HepG2 (cell line): Measurements from ENCODE around the gene HAUS7. TPM values are rescaled to one million over a fixed set of nuclear protein-coding genes. Genes with fewer than 3 reads are reported as not detected.

Experiments
- ATAC-seq: fragments of 200-7000 bp; cut with Tn5 transposase; 3 replicates; pipeline ENCODE4 v1.9.1; 2020; ENCODE audit warnings: mild to moderate bottlenecking, moderate library complexity
- BruUV-seq: library from RNA; stranded (reverse); fragments of 400-500 nt; replicated peaks from 2 replicates; lab custom pipeline; 2021; lab: Mats Ljungman, UMichigan
- CTCF ChIA-PET: fragments of 300-600 bp; formaldehyde crosslinking; extraction: SDS; loops from one replicate; lab custom pipeline; 2021; ENCODE audit warnings: low total read pairs, inconsistent platforms, low intra/inter-chr PET ratio; lab: Yijun Ruan, JAX
- POLR2A ChIA-PET: fragments of 350-600 bp; sonication (Branson Sonifier 250); formaldehyde crosslinking; loops from one replicate; lab custom pipeline; 2020; ENCODE audit warnings: antibody characterized with exemption, inconsistent platforms; lab: Yijun Ruan, JAX
- DNase-seq: peaks from one replicate; pipeline ENCODE4 v3.0.0-alpha.2; 2015; ENCODE audit warnings: low spot score
- FAIRE-seq: peaks from 3 replicates; lab custom pipeline; 2011; peaks lifted over from hg19 to GRCh38; lab: Jason Lieb, UNC
- H2AFZ ChIP-seq: one replicate; pipeline ENCODE4 v1.6.1; 2011; ENCODE audit warnings: low read length, inconsistent platforms
- H3K27ac ChIP-seq: fragments of 300-600 bp; 3 replicates; pipeline ENCODE4 v1.8.0; 2011; ENCODE audit warnings: mixed run types, mild to moderate bottlenecking, mixed read lengths, low read length, inconsistent platforms; ENCODE audit not compliant: insufficient read depth; ENCODE audit errors: extremely low read length
- H3K27me3 ChIP-seq, 2 experiments: fragments of 200-600 bp in 1 of 2; 2 replicates in 1 of 2; 3 replicates in 1 of 2; pipeline versions ENCODE4 v1.6.0 to v1.8.0; 2011; ENCODE audit warnings: low read length in 2 of 2, mild to moderate bottlenecking in 2 of 2, moderate library complexity in 2 of 2, inconsistent platforms in 1 of 2; ENCODE audit not compliant: insufficient read depth in 2 of 2, control insufficient read depth in 1 of 2
- H3K36me3 ChIP-seq, 2 experiments: fragments of 200-600 bp in 1 of 2; replicated peaks in 1 of 2; 2 replicates in 1 of 2; 3 replicates in 1 of 2; pipeline versions ENCODE4 v1.5.1 to v1.8.0; 2011; ENCODE audit warnings: low read length in 2 of 2, inconsistent platforms in 1 of 2; ENCODE audit not compliant: insufficient read depth in 2 of 2, control insufficient read depth in 1 of 2
- H3K4me1 ChIP-seq: 2 replicates; pipeline ENCODE4 v1.5.1; 2012; ENCODE audit warnings: low read length, inconsistent platforms; ENCODE audit not compliant: insufficient read depth
- H3K4me2 ChIP-seq: 2 replicates; pipeline ENCODE4 v1.6.0; 2011; ENCODE audit warnings: low read depth, low read length, inconsistent platforms
- H3K4me3 ChIP-seq, 3 experiments: fragments of 200-600 bp in 1 of 3; sonication (generic), shearing (Covaris generic) in 1 of 3; replicated peaks in 1 of 3; 2 replicates each; pipeline ENCODE4 v1.5.1; 2011 to 2016; ENCODE audit warnings: low read length in 3 of 3, inconsistent platforms in 2 of 3, low read depth in 2 of 3, mild to moderate bottlenecking in 2 of 3, control low read depth in 1 of 3, mixed read lengths in 1 of 3; ENCODE audit not compliant: insufficient read depth in 1 of 3
- H3K79me2 ChIP-seq: one replicate; pipeline ENCODE4 v1.6.1; 2011; ENCODE audit warnings: low read length, inconsistent platforms; ENCODE audit not compliant: insufficient read depth
- H3K9ac ChIP-seq: 2 replicates; pipeline ENCODE4 v1.6.0; 2011; ENCODE audit warnings: mild to moderate bottlenecking, low read depth, low read length, inconsistent platforms; ENCODE audit not compliant: insufficient read depth
- H3K9me3 ChIP-seq: 2 replicates; pipeline ENCODE4 v1.5.1; 2012; ENCODE audit warnings: mild to moderate bottlenecking, low read length
- H4K20me1 ChIP-seq: 2 replicates; pipeline ENCODE4 v1.6.0; 2011; ENCODE audit warnings: inconsistent platforms, mild to moderate bottlenecking, low read length, moderate library complexity; ENCODE audit not compliant: insufficient read depth
- ATRX ChIP-seq: sonication (generic); formaldehyde crosslinking; IDR thresholded peaks from 2 replicates; pipeline ENCODE4 v1.4.0; 2020; ENCODE audit warnings: missing genetic modification reagents, borderline replicate concordance
- DNMT1 ChIP-seq: sonication (generic); formaldehyde crosslinking; IDR thresholded peaks from 2 replicates; pipeline ENCODE4 v1.5.1; 2020; ENCODE audit warnings: mild to moderate bottlenecking, missing genetic modification reagents
- FLYWCH1 ChIP-seq: sonication (generic); formaldehyde crosslinking; IDR thresholded peaks from 2 replicates; pipeline ENCODE4 v1.8.1; 2023; ENCODE audit warnings: mild to moderate bottlenecking, missing genetic modification reagents
- HHEX ChIP-seq: IDR thresholded peaks from 2 replicates; pipeline ENCODE4 v1.6.1; 2016; ENCODE audit warnings: control low read depth
- HMG20A ChIP-seq: IDR thresholded peaks from 2 replicates; pipeline ENCODE4 v1.6.1; 2016; ENCODE audit warnings: borderline replicate concordance
- IRF2 ChIP-seq: IDR thresholded peaks from 2 replicates; pipeline ENCODE4 v1.6.1; 2018; ENCODE audit warnings: missing genetic modification reagents, missing compliant biosample characterization
- KDM5A ChIP-seq: fragments of 200-600 bp; sonication (generic); IDR thresholded peaks from 2 replicates; pipeline ENCODE4 v1.7.0; 2018; ENCODE audit warnings: antibody characterized with exemption, mild to moderate bottlenecking, low read length, borderline replicate concordance
- MAFK ChIP-seq, 2 experiments: IDR thresholded peaks in 1 of 2; conservative IDR thresholded peaks in 1 of 2; 2 replicates each; pipeline ENCODE4 v1.6.1; 2011; ENCODE audit warnings: improper control_type of control experiment in 2 of 2, low read length in 2 of 2
- NR2C2 ChIP-seq: sonication (generic); formaldehyde crosslinking; IDR thresholded peaks from 2 replicates; pipeline ENCODE4 v1.4.0; 2020; ENCODE audit warnings: missing genetic modification reagents, mild to moderate bottlenecking, moderate library complexity, borderline replicate concordance
- NR2F2 ChIP-seq: IDR thresholded peaks from 2 replicates; pipeline ENCODE4 v1.6.1; 2012; ENCODE audit warnings: low read depth, inconsistent platforms, borderline replicate concordance
- RAD51 ChIP-seq: fragments of 450-650 bp; IDR thresholded peaks from 2 replicates; pipeline ENCODE4 v1.6.1; 2016; ENCODE audit warnings: borderline replicate concordance
- SMC3 ChIP-seq: IDR thresholded peaks from 2 replicates; pipeline ENCODE4 v1.6.1; 2011; ENCODE audit warnings: low read length, improper control_type of control experiment
- TMF1 ChIP-seq: sonication (generic); formaldehyde crosslinking; IDR thresholded peaks from 2 replicates; pipeline ENCODE4 v1.8.1; 2022; ENCODE audit warnings: low read depth, missing genetic modification reagents
- ZFP36L1 ChIP-seq: sonication (generic); formaldehyde crosslinking; IDR thresholded peaks from 2 replicates; pipeline ENCODE4 v1.8.0; 2022; ENCODE audit warnings: mild to moderate bottlenecking, missing genetic modification reagents, moderate library complexity
- ZNF101 ChIP-seq: sonication (generic); formaldehyde crosslinking; IDR thresholded peaks from 2 replicates; pipeline ENCODE4 v1.4.0; 2020; ENCODE audit warnings: mild to moderate bottlenecking, low read depth, missing genetic modification reagents, borderline replicate concordance
- ZNF567 ChIP-seq: sonication (generic); formaldehyde crosslinking; IDR thresholded peaks from 2 replicates; pipeline ENCODE4 v1.8.1; 2023; ENCODE audit warnings: mild to moderate bottlenecking, missing genetic modification reagents, borderline replicate concordance
- ZNF747 ChIP-seq: sonication (generic); formaldehyde crosslinking; IDR thresholded peaks from 2 replicates; pipeline ENCODE4 v1.8.1; 2023; ENCODE audit warnings: missing genetic modification reagents, mild to moderate bottlenecking, borderline replicate concordance
- ZSCAN9 ChIP-seq: IDR thresholded peaks from 2 replicates; pipeline ENCODE4 v1.6.1; 2016; ENCODE audit warnings: borderline replicate concordance
- WGBS: methylation state at CpG from one replicate; pipeline ENCODE4 v1.1.6; 2017; ENCODE audit warnings: low lambda C conversion rate; 5-methylcytosine and 5-hydroxymethylcytosine counted together
- in situ Hi-C: cut with HindIII; loops from 2 replicates; pipeline ENCODE4 v1.10.0; 2017; ENCODE audit warnings: low pct_unique_long_range_greater_than_20kb; ENCODE audit not compliant: extremely low pct_ligation_motif_present
- intact Hi-C: fragments of 100-400 bp; cut with micrococcal nuclease; formaldehyde crosslinking; loops from one replicate; pipeline ENCODE4 v1.10.0; 2022; ENCODE audit not compliant: unreplicated experiment
- polyA plus RNA-seq, 8 experiments: library from polyadenylated mRNA; depleted of rRNA in 3 of 8; stranded (reverse) in 7 of 8; unstranded in 1 of 8; fragments of >200 nt; fragmentation: Illumina TruSeq in 4 of 8; extraction: Trizol in 4 of 8; gene quantifications; 2 replicates each; pipeline versions ENCODE4 v1.2.1 to v1.2.3, GENCODE V29; 2011 to 2016; ENCODE audit warnings: low read depth in 4 of 8, missing spikeins in 1 of 8, mixed read lengths in 1 of 8; ENCODE audit not compliant: insufficient read depth in 1 of 8
- total RNA-seq, 5 experiments: library from RNA; depleted of rRNA; stranded (reverse); fragments of >200 nt; fragmentation: Illumina TruSeq; extraction: Trizol; gene quantifications; 2 replicates each; pipeline ENCODE4 v1.2.3, GENCODE V29; 2016; ENCODE audit warnings: low read depth in 1 of 5
- TF ChIP-seq, protein P1 (sequence below): sonication (generic); formaldehyde crosslinking; IDR thresholded peaks from 2 replicates; pipeline ENCODE4 v1.4.0; 2020; ENCODE audit warnings: missing genetic modification reagents

HAUS7 gene
- total and polyA plus RNA-seq, 2 of the 13 experiments (the other 11 are each of a cell fraction or from before 2014, with no cell fraction given) = 10.9 to 42.4 TPM

DNA sequence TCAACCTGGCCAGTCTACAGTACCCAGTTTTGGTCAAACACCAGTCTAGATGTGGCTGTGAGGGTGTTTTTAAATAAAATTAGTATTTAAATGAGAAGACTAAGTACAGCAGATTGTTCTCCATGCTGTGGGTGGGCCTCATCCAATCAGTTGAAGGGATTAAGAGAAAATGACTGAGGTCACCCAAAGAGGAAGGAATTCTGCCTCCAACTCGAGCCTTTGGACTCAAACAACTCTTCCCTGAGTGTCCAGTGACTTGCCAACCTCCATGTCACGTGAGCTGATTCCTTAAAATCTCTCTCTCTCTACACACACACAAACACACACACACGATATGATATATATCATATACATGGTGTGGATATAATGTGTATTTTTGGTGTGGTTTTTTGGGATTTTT is 34.5 kb downstream of the HAUS7 start:
- ATAC-seq (no peak), DNase-seq (no peak), FAIRE-seq (no peak)
- POLR2A ChIA-PET = no interaction called here
- H3K36me3 ChIP-seq = no peaks in the 10 kb centered on the region
- CTCF ChIA-PET = no interaction called here
- H3K9ac ChIP-seq = no peak overlapping the region
- no peak overlapping the region for H3K4me2 ChIP-seq
- no peak overlapping the region for H3K27ac ChIP-seq
- no peak overlapping the region for H2AFZ ChIP-seq
- no peaks in the 10 kb centered on the region; a peak in 1 of 5 replicates for H3K27me3 ChIP-seq
- H3K9me3 ChIP-seq = no peaks in the 10 kb centered on the region
- H4K20me1 ChIP-seq = no peaks in the 10 kb centered on the region
- BruUV-seq = no TSS peak
- no peak overlapping the region for H3K4me3 ChIP-seq
- intact Hi-C loops = no loop called here
- in situ Hi-C loops = no loop called here
- WGBS = 2% methylated on average over 3 of the region's 3 CpGs
- no peak for TF ChIP-seq IRF2 (CRISPR knock-in tag)
- TF ChIP-seq NR2F2 = no peak
- no peak for TF ChIP-seq RAD51
- H3K4me1 ChIP-seq = no peaks in the 10 kb centered on the region
- H3K79me2 ChIP-seq = no peaks in the 10 kb centered on the region

DNA sequence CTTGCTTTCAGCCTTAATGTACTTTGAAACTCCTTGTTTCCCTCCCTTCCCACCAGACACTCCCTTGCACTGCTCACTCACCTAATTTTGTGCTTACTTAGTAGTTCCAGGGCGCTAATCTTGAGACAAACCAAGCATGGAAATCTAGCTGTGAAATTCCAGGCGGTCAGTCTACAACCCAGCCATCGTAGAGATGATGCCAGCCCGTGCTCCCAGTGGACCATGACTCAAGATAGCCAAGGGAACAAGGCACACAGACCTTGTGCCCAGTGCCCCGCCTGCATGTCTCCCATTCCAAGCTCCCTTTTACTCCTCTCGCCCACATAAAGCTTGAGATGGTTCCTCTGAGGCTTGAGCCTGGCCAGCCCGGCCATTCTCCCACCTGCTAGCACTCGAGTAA is 35.6 kb downstream of the HAUS7 start:
- POLR2A ChIA-PET = no interaction called here
- no peak for ATAC-seq
- CTCF ChIA-PET = no interaction called here
- TF ChIP-seq FLYWCH1 = no peak
- no peak for TF ChIP-seq ZSCAN9 (CRISPR knock-in tag)
- no peak for TF ChIP-seq DNMT1 (CRISPR knock-in tag)
- no peak for TF ChIP-seq ZNF747
- TF ChIP-seq MAFK (conservative IDR thresholded peaks at IDR 0.05 in 1 of 2, IDR thresholded peaks at IDR 0.05 in 1 of 2; ENCODE audit: low read length in 2 of 2) = no peak
- TF ChIP-seq TMF1 (CRISPR knock-in tag) = no peak
- TF ChIP-seq, protein P1, sequence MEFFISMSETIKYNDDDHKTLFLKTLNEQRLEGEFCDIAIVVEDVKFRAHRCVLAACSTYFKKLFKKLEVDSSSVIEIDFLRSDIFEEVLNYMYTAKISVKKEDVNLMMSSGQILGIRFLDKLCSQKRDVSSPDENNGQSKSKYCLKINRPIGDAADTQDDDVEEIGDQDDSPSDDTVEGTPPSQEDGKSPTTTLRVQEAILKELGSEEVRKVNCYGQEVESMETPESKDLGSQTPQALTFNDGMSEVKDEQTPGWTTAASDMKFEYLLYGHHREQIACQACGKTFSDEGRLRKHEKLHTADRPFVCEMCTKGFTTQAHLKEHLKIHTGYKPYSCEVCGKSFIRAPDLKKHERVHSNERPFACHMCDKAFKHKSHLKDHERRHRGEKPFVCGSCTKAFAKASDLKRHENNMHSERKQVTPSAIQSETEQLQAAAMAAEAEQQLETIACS (CRISPR knock-in tag) = no peak
- no peak for TF ChIP-seq KDM5A
- no peak for TF ChIP-seq SMC3
- no peak for TF ChIP-seq ZNF101 (CRISPR knock-in tag)
- TF ChIP-seq HMG20A (CRISPR knock-in tag) = no peak
- TF ChIP-seq ZFP36L1 = no peak
- no peak for TF ChIP-seq NR2C2 (CRISPR knock-in tag)
- TF ChIP-seq ZNF567 (CRISPR knock-in tag) = no peak
- TF ChIP-seq ATRX = no peak
- no peak for TF ChIP-seq HHEX (CRISPR knock-in tag)
- Histone ChIP-seq H4K20me1 (no peaks in the 10 kb centered on the region), H3K27ac (no peak overlapping the region), H3K27me3 (no peaks in the 10 kb centered on the region; a peak in 1 of 5 replicates), H3K9me3 (no peaks in the 10 kb centered on the region), H3K79me2 (no peaks in the 10 kb centered on the region), H3K36me3 (no peaks in the 10 kb centered on the region), H3K4me2 (no peak overlapping the region), H3K9ac (no peak overlapping the region), H3K4me3 (no peak overlapping the region), H2AFZ (no peak overlapping the region), H3K4me1 (no peaks in the 10 kb centered on the region)
- no peak for DNase-seq
- FAIRE-seq = no peak
- 60% methylated on average over 5 of the region's 8 CpGs for WGBS
- intact Hi-C loops (no loop called here), in situ Hi-C loops (no loop called here)
- BruUV-seq = no TSS peak
